ENCODE results near the gene BLNK. TPM values are rescaled to one million over a fixed set of nuclear protein-coding genes. Genes with fewer than 3 reads are reported as not detected.
"Not testable (repeated sequence)": the region's sequence is repeated elsewhere in the genome, so short reads cannot be mapped to it uniquely, and the experiment has no call there.

Gene BLNK
- total RNA-seq, 1 donor from 2014 or later = 7.1 TPM

GRCh38 chr10:96208946-96209345, 62.4 kb downstream of the BLNK start:
- no peak for DNase-seq (ENCODE audit: low spot score in 2 of 2, unreplicated experiment in 2 of 2)
- no peak for TF ChIP-seq CTCF (IDR thresholded peaks at IDR 0.05; ENCODE audit: unreplicated experiment)
- no peak overlapping the region for H3K27ac Mint-ChIP-seq

GRCh38 chr10:96208271-96208670, 63.1 kb downstream of the BLNK start:
- Mint-ChIP-seq H3K4me1 (no peaks in the 10 kb centered on the region), H3K4me3 (no peak overlapping the region), H3K9me3 (no peaks in the 10 kb centered on the region), H3K27ac (no peak overlapping the region), H3K36me3 (no peaks in the 10 kb centered on the region), H3K27me3 (ENCODE audit: low read depth) (no peaks in the 10 kb centered on the region)
- no peak for DNase-seq (ENCODE audit: low spot score in 2 of 2, unreplicated experiment in 2 of 2)
- TF ChIP-seq CTCF (IDR thresholded peaks at IDR 0.05; ENCODE audit: unreplicated experiment) = no peak

More at GRCh38 chr10:96208946-96209345, 62.4 kb downstream of the BLNK start:
- H3K27me3 Mint-ChIP-seq (ENCODE audit: low read depth) = no peaks in the 10 kb centered on the region
- H3K4me1 Mint-ChIP-seq = no peaks in the 10 kb centered on the region
- no peaks in the 10 kb centered on the region for H3K9me3 Mint-ChIP-seq
- no peaks in the 10 kb centered on the region for H3K36me3 Mint-ChIP-seq
- H3K4me3 Mint-ChIP-seq = no peak overlapping the region

GRCh38 chr10:96205580-96205979, 65.8 kb downstream of the BLNK start:
- no peak for TF ChIP-seq CTCF (IDR thresholded peaks at IDR 0.05; ENCODE audit: unreplicated experiment)
- no peak overlapping the region for H3K27ac Mint-ChIP-seq
- H3K36me3 Mint-ChIP-seq = no peaks in the 10 kb centered on the region
- H3K4me3 Mint-ChIP-seq = no peak overlapping the region
- no peaks in the 10 kb centered on the region for H3K9me3 Mint-ChIP-seq
- no peak for DNase-seq (ENCODE audit: low spot score in 2 of 2, unreplicated experiment in 2 of 2)
- H3K4me1 Mint-ChIP-seq = no peaks in the 10 kb centered on the region
- no peaks in the 10 kb centered on the region for H3K27me3 Mint-ChIP-seq (ENCODE audit: low read depth)

GRCh38 chr10:96201525-96201924, 69.8 kb downstream of the BLNK start:
- no peak for TF ChIP-seq CTCF (IDR thresholded peaks at IDR 0.05; ENCODE audit: unreplicated experiment)
- no peaks in the 10 kb centered on the region for H3K9me3 Mint-ChIP-seq
- no peak overlapping the region for H3K4me3 Mint-ChIP-seq
- no peaks in the 10 kb centered on the region for H3K4me1 Mint-ChIP-seq
- no peak for DNase-seq (ENCODE audit: low spot score in 2 of 2, unreplicated experiment in 2 of 2)
- peaks cover 6% of the 10 kb centered on the region for H3K36me3 Mint-ChIP-seq
- no peaks in the 10 kb centered on the region for H3K27me3 Mint-ChIP-seq (ENCODE audit: low read depth)
- H3K27ac Mint-ChIP-seq = no peak overlapping the region

GRCh38 chr10:96189505-96189904, 81.9 kb downstream of the BLNK start:
- not testable (repeated sequence) for H3K4me1 Mint-ChIP-seq; H3K27me3 Mint-ChIP-seq (ENCODE audit: low read depth); H3K27ac Mint-ChIP-seq; DNase-seq (ENCODE audit: low spot score in 2 of 2, unreplicated experiment in 2 of 2); H3K4me3 Mint-ChIP-seq; H3K36me3 Mint-ChIP-seq
- peaks cover 35% of the 10 kb centered on the region for H3K9me3 Mint-ChIP-seq

- DNase-seq (ENCODE audit: low spot score in 2 of 2, unreplicated experiment in 2 of 2) = no peak
- peaks cover 7% of the 10 kb centered on the region for H3K36me3 Mint-ChIP-seq
- no peaks in the 10 kb centered on the region for H3K4me1 Mint-ChIP-seq
- H3K9me3 Mint-ChIP-seq = peaks cover 38% of the 10 kb centered on the region
- no peak overlapping the region for H3K27ac Mint-ChIP-seq
- no peaks in the 10 kb centered on the region for H3K27me3 Mint-ChIP-seq (ENCODE audit: low read depth)
- no peak overlapping the region for H3K4me3 Mint-ChIP-seq
- TF ChIP-seq CTCF (IDR thresholded peaks at IDR 0.05; ENCODE audit: unreplicated experiment) = no peak
These were observed 82.5 kb downstream of the BLNK start for GRCh38 chr10:96188916-96189315.
